HFF-Myc (cell line): ENCODE results near the gene HEPACAM.

Experiments used
- DNase-seq: peaks from one replicate; pipeline ENCODE4 v3.0.0-alpha.2; 2011; ENCODE audit warnings: low read depth; ENCODE audit errors: extremely low read depth
- H3K4me3 ChIP-seq: replicated peaks from 2 replicates; pipeline ENCODE4 v1.5.1; 2011; ENCODE audit warnings: low read depth, mild to moderate bottlenecking, control low read depth, low read length
- CTCF ChIP-seq: IDR thresholded peaks from 2 replicates; pipeline ENCODE4 v1.5.1; 2012; ENCODE audit warnings: mild to moderate bottlenecking, low read depth, low read length, control low read depth; ENCODE audit errors: missing control alignments

Gene HEPACAM

GRCh38 chr11:124915541-124916369, 20.1 kb downstream of the HEPACAM start:
- no peak for TF ChIP-seq CTCF
- H3K4me3 ChIP-seq = no peak overlapping the region
- DNase-seq = no peak

DNA sequence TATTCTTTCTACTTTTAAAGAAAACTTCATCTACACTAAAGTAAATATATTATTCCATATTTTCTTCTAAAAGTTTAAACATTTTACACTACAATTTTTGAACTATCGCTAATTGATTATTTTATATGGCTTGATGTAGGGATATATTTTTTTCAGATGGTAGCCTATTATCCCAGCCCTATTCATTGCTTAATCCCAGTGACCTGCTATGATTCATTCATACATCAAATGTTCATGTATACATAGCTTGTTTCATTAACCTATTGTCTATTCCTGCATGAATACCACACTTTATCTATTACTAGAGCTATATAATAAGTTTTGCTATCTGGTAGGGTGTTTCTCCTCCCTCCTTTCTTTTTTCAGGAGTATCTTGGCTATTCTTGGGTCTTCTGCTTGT, 33.2 kb downstream of the HEPACAM start:
- H3K4me3 ChIP-seq = no peak overlapping the region
- no peak for TF ChIP-seq CTCF
- DNase-seq = no peak

GRCh38 chr11:124900464-124900863, 35.4 kb downstream of the HEPACAM start:
- TF ChIP-seq CTCF = no peak
- peak overlapping the region; percentile 29 for H3K4me3 ChIP-seq
- peak; percentile 85 for DNase-seq

DNA sequence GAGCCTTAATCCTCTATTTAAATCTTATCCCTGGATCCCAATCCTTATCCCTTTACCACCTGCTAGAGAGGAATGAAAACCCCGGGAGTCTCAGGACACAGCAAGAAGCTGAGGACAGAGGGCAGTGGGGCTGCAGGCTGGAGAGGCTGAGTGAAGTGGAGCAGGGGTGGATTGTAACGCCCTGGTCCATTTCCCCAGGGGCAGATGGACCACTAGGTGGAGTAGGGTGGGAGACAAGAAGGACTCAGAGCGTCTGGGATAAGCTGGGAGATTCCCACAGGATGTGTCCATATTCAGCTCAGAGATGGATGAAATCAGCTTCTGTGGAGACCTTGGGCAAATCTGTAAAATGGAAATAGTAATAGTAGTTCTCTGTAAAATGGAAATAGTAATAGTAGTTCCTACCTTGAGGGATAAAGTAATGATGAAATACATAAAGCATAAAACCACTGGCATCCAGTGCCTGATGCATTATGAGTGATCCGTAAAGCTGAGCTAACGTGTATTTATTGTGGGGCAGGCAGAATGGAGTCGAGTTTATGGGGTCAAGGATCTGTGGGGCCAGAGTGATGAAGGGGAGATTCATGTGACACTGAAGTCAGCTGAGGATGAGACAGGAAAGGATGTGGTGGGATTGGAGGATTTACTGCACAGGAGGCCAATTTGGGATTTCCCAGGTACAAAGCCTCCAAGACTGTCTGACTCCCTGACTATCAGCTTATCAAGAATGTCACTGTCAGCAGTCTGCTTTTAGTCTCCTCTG, 36.3 kb downstream of the HEPACAM start:
- peak; percentile 21 for TF ChIP-seq CTCF
- DNase-seq = no peak
- no peak overlapping the region for H3K4me3 ChIP-seq

DNA sequence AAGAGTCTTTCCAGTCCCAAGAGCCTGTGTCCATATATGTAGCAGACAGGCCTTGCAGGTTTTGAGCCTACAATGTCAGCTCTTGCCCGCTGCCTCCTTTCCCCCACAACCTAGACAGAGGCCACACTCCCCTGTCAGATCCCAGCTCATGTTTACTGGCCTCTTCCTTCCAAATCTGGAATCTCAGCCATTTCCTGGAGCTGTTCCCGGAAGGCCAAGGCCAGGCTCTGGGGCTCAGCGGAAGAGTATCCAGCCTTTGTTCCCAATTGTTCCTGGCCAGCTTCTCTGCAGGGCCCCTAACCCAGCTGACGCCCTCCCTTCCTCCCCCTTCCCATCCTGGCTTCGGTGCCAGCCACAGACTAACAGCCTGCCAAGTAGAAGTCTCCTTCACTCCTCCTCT, 37.1 kb downstream of the HEPACAM start:
- H3K4me3 ChIP-seq = no peak overlapping the region
- DNase-seq = peak; percentile 61
- TF ChIP-seq CTCF = peak; percentile 22

GRCh38 chr11:124898263-124898680, 37.6 kb downstream of the HEPACAM start:
- peak; percentile 47 for TF ChIP-seq CTCF
- H3K4me3 ChIP-seq = no peak overlapping the region
- peak; percentile 82 for DNase-seq
